Measurements from ENCODE around the gene KRT78.

Gene KRT78

GRCh38 chr12:52828156-52828555 is 20.6 kb downstream of the KRT78 start:
- no peak for DNase-seq (ENCODE audit: extremely low read depth, low read depth)
- TF ChIP-seq CTCF (IDR thresholded peaks at IDR 0.05; ENCODE audit: low read depth, low read length, missing control alignments): no peak
- H3K4me3 ChIP-seq (replicated peaks; ENCODE audit: low read depth, low read length): no peak overlapping the region

DNA sequence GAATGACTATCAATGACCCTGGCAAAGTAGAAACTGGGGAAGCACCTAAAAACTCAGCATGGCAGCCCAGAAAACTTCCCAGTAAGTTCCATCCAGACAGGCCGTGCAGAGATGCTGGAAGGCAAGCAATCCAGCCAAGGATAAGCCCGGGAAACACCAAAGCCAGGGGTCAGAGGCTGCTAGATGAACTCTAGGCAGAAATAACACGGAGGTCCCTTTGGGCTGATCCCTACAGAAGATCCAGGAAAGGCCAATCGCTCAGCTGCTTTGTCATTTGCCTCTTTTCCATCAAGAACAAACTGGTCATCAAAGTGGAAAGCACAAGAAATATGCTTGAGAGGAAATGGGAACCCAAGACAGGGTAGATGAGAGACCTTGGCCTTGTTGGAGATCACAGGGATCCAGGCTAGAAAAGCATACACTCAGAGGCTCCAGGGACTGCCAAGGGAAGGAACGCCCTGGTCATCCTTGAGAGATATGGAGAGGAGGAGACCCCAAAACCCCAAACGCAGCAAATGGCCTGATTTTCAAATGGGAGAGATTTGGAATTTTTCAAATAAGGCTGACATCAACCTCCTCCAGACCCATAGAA is 21.2 kb downstream of the KRT78 start:
- TF ChIP-seq CTCF (IDR thresholded peaks at IDR 0.05; ENCODE audit: low read depth, low read length, missing control alignments): no peak
- DNase-seq (ENCODE audit: extremely low read depth, low read depth): no peak
- H3K4me3 ChIP-seq (replicated peaks; ENCODE audit: low read depth, low read length): no peak overlapping the region

DNA sequence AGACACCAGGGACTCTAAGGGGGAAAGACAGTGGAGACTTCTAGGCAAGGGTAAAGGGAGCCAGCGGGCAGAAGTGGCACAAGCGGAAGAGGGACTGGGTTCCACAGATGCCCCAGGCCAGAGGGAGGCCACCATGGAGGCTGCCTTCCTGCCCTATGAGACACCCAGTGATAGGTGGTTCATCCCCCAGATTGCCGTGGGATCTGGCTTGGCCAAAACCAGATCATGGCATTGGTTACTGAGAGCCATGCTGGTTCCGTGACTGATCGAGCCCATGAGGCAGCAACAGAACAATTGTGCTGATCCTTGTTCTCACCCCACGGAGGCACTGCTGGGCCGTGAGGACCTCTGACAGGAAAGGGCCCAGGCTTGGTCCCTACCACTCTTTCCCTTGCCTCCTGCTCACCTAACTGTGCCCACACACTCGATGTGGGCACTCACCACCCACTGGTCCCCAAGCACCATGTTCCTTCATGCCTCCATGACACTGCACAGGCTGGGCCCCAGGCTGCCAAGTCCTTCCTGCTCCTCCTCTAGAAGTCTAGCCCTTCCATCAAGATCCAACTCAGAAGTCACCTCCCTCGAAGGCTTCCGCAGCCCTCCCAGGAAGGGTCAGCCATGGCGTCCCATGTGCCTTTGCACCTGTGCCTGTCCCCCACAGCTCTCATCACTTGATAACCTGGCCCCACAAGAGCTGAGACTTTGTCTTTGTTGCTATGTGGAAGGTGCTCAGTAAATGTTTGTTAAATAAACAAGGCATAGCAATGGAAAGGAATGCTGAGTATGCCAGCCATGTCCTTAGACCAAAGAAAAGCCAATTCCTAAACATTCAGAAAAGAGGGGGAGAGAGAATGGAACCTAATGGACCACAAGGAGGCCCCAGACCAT is 21.9 kb downstream of the KRT78 start:
- DNase-seq (ENCODE audit: extremely low read depth, low read depth): no peak
- H3K4me3 ChIP-seq (replicated peaks; ENCODE audit: low read depth, low read length): no peak overlapping the region
- no peak for TF ChIP-seq CTCF (IDR thresholded peaks at IDR 0.05; ENCODE audit: low read depth, low read length, missing control alignments)

GRCh38 chr12:52825961-52826360 is 22.8 kb downstream of the KRT78 start:
- no peak overlapping the region for H3K4me3 ChIP-seq (replicated peaks; ENCODE audit: low read depth, low read length)
- no peak for TF ChIP-seq CTCF (IDR thresholded peaks at IDR 0.05; ENCODE audit: low read depth, low read length, missing control alignments)

DNA sequence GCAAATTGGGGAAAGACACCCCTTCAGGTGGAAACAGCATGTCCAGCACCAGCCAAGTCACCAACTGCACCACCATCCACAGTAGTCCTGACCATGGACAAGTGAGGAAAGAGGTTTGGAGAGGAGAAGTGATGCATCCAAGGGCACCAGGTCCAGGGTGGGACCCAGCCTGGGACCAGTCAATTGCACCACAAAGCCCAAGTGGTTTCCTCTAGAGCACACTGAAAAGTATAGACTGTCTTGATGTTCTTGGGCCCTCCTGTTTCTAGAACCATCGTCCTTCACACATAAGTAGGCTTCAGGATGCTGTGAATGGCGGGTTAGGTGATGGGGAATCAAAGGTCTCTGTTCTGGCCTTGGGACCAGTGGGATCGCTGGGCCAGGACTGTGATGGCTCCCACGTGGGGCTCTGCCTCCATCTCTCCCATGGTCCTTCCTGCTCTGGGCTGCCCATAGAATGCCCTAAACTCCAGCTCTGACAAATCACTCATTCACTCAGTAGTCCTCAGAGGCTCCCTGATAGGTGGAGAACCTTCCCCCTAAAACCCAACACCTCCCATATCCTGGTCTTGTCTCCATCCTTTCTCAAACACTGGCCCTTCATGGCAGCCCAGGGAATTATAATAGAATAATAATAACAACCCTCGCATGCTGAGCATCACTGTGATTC is 23.9 kb downstream of the KRT78 start:
- DNase-seq (ENCODE audit: extremely low read depth, low read depth): no peak
- no peak for TF ChIP-seq CTCF (IDR thresholded peaks at IDR 0.05; ENCODE audit: low read depth, low read length, missing control alignments)
- H3K4me3 ChIP-seq (replicated peaks; ENCODE audit: low read depth, low read length): no peak overlapping the region

More at GRCh38 chr12:52825961-52826360, 22.8 kb downstream of the KRT78 start:
- no peak for DNase-seq (ENCODE audit: extremely low read depth, low read depth)

DNA sequence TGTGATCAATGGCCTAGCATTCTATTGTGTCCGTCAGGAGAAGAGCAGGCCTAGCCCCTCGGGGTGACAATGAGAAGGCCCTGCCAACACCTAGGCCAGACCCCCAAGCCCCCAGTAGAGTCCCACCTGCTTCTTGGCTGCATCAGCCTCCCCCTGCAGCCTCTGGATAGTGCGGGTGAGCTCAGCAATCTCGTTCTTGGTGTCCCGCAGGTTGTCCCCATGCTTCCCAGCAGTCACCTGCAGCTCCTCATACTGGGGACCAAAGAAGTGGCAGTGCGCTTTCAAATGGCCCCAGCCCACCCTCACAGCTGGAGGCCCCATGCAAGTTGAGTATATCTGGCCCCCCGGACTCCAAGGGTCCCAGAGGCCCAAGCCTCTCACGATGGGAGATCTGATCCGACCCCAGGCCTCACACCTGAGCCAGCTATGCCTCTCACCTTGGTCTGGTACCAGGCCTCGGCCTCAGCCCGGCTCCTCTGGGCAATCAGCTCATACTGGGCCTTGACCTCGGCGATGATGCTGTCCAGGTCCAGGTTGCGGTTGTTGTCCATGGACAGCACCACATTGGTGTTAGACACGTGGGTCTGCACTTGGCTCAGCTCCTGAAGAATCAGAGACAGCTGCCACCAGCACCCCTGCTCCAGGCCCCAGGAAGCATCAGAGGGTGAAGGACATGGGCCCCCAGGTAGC is 24.9 kb downstream of the KRT78 start:
- H3K4me3 ChIP-seq (replicated peaks; ENCODE audit: low read depth, low read length): no peak overlapping the region
- TF ChIP-seq CTCF (IDR thresholded peaks at IDR 0.05; ENCODE audit: low read depth, low read length, missing control alignments): no peak
- DNase-seq (ENCODE audit: extremely low read depth, low read depth): no peak

Measured in HFF-Myc (cell line).